ENCODE data around the gene PACRG.

Gene PACRG

DNA sequence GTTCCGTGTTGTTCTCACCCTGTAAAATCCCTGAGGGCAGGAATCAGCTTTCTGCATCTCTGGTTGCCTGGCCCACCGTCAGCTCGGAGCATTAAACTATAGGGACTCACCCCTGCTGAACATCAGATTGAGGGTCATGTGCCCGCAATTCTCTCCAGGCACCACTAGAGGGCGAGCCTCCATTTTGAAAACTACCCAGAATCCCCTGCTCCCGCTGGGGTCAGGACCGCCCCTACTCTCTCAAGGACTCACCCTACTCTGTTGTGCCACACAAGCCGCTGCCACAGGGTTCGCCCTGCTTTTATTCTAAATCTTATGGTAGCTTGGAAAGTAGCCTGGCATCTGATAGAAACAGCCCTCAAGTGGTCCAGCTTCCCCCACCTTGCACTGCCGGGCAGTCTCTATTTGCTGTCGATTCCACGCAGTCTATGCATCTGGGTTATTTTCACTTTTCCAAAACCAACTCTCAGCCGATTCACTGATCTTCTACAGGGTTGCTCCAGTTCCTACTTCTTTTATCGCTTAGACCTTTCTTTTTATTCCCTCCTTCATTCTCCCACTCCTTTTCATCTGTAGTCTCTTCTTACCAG is 442.6 kb downstream of the PACRG start:
- Histone ChIP-seq H3K4me3 (ENCODE audit: low read depth in 1 of 2, low read length in 2 of 2) (no peak overlapping the region), H3K9ac (ENCODE audit: low read length) (no peak overlapping the region), H3K27me3 (ENCODE audit: control insufficient read depth in 1 of 2, insufficient read depth in 2 of 2, low read length in 2 of 2) (no peaks in the 10 kb centered on the region), H3K4me1 (ENCODE audit: insufficient read depth, low read length) (no peaks in the 10 kb centered on the region), H3K36me3 (ENCODE audit: insufficient read depth, low read length) (no peaks in the 10 kb centered on the region), H3K9me3 (ENCODE audit: low read length) (no peaks in the 10 kb centered on the region), H3K27ac (ENCODE audit: low read depth, low read length) (no peak overlapping the region)

GRCh38 chr6:163173741-163174140 is 446.0 kb downstream of the PACRG start:
- Histone ChIP-seq H3K4me1 (ENCODE audit: insufficient read depth, low read length) (no peaks in the 10 kb centered on the region), H3K9ac (ENCODE audit: low read length) (no peak overlapping the region), H3K4me3 (ENCODE audit: low read depth in 1 of 2, low read length in 2 of 2) (no peak overlapping the region), H3K9me3 (ENCODE audit: low read length) (no peaks in the 10 kb centered on the region), H3K36me3 (ENCODE audit: insufficient read depth, low read length) (no peaks in the 10 kb centered on the region), H3K27ac (ENCODE audit: low read depth, low read length) (no peak overlapping the region), H3K27me3 (ENCODE audit: control insufficient read depth in 1 of 2, insufficient read depth in 2 of 2, low read length in 2 of 2) (no peaks in the 10 kb centered on the region)

DNA sequence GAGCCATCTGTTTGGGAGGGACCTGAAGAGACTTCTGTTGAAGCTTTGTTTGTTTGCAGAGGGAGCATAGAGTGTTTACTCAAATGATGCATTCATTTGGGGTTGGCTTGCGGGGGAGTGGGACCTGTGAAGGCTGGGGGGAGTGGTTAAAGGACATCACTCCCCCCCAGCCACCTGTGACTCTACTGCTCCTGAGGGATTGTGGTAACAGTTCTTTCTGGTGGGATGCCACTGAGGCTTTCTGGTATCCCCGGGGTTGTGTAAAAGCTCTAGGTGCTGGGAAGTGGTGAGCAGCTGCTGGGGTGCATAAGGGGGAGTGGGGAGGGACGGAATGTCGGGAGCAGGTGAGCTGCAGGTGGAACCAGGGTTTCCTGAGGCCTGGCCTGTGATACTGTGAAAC is 447.5 kb downstream of the PACRG start:
- Histone ChIP-seq H3K9me3 (ENCODE audit: low read length) (no peaks in the 10 kb centered on the region), H3K27ac (ENCODE audit: low read depth, low read length) (no peak overlapping the region), H3K4me1 (ENCODE audit: insufficient read depth, low read length) (no peaks in the 10 kb centered on the region), H3K36me3 (ENCODE audit: insufficient read depth, low read length) (no peaks in the 10 kb centered on the region), H3K4me3 (ENCODE audit: low read depth in 1 of 2, low read length in 2 of 2) (no peak overlapping the region), H3K27me3 (ENCODE audit: control insufficient read depth in 1 of 2, insufficient read depth in 2 of 2, low read length in 2 of 2) (no peaks in the 10 kb centered on the region), H3K9ac (ENCODE audit: low read length) (no peak overlapping the region)

DNA sequence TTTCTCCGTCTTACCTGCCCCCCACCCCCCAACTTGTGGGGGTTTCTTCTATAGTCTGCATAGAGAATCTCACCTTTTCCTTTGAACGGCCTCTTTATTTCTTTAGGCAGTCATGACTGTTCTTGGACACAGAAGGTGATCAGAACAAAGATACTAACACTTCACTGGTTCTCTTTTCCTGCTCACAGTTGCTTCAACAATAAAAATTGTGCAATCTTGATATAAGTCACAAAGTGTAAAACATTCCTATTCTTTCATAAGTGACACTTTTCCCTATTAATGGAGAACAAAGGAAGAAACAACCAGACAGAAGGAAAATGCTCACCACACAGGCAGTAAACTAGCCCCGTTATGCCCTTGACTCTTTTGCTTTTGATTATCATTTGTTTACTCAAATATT is 448.3 kb downstream of the PACRG start:
- H3K36me3 ChIP-seq (ENCODE audit: insufficient read depth, low read length): no peaks in the 10 kb centered on the region
- no peaks in the 10 kb centered on the region for H3K9me3 ChIP-seq (ENCODE audit: low read length)
- H3K27me3 ChIP-seq (ENCODE audit: control insufficient read depth in 1 of 2, insufficient read depth in 2 of 2, low read length in 2 of 2): no peaks in the 10 kb centered on the region
- no peaks in the 10 kb centered on the region for H3K4me1 ChIP-seq (ENCODE audit: insufficient read depth, low read length)
- no peak overlapping the region for H3K4me3 ChIP-seq (ENCODE audit: low read depth in 1 of 2, low read length in 2 of 2)
- H3K9ac ChIP-seq (ENCODE audit: low read length): no peak overlapping the region
- no peak overlapping the region for H3K27ac ChIP-seq (ENCODE audit: low read depth, low read length)

DNA sequence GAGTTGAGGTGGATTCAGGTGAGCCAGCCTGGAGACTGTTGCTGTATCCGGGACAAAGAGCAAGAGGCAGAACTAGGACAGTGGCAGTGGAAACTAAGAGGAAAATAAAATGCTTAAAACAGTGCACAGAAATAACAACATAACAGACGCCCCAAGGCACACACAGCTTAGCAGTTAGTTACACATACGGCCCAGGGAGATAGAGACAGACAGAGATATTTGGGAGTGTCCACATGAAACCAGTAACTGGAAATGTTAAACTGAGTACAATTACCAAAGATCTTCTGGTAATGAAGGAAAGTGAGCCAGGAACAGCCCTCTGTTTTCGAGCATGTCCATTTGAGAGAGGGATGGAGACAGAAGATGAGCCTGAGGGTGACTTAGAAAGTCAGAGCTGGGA is 449.2 kb downstream of the PACRG start:
- H3K4me1 ChIP-seq (ENCODE audit: insufficient read depth, low read length): no peaks in the 10 kb centered on the region
- H3K9ac ChIP-seq (ENCODE audit: low read length): no peak overlapping the region
- H3K27me3 ChIP-seq (ENCODE audit: control insufficient read depth in 1 of 2, insufficient read depth in 2 of 2, low read length in 2 of 2): no peaks in the 10 kb centered on the region
- H3K4me3 ChIP-seq (ENCODE audit: low read depth in 1 of 2, low read length in 2 of 2): no peak overlapping the region
- no peak overlapping the region for H3K27ac ChIP-seq (ENCODE audit: low read depth, low read length)
- no peaks in the 10 kb centered on the region for H3K9me3 ChIP-seq (ENCODE audit: low read length)
- H3K36me3 ChIP-seq (ENCODE audit: insufficient read depth, low read length): no peaks in the 10 kb centered on the region

DNA sequence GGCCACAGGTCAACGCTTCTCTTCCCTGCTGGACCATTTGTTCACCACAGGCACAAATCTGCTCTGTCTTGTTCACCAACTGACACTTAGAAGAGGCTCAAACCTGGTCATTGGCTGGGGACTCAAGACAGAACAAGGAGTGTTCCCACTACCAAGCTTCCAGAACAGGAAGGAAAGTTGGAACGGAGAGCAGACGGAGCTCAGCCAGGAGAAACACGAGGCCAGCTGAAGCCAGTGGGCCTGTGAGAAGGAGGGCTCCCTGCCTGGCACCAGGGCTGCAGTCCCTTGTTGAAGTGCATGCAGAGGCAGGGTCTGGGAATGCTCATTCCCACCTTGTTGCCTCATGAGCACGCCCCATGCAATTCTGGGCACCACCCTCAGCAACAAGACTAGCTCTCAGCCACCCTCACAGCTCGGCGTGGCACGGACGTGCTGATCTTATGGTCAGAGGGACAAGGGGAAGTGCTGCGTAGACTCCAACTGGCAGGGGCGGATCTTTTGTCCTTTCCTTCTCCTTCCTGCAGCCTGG is 450.2 kb downstream of the PACRG start:
- Histone ChIP-seq H3K9me3 (ENCODE audit: low read length) (no peaks in the 10 kb centered on the region), H3K9ac (ENCODE audit: low read length) (no peak overlapping the region), H3K4me1 (ENCODE audit: insufficient read depth, low read length) (no peaks in the 10 kb centered on the region), H3K27ac (ENCODE audit: low read depth, low read length) (no peak overlapping the region), H3K4me3 (ENCODE audit: low read depth in 1 of 2, low read length in 2 of 2) (no peak overlapping the region), H3K27me3 (ENCODE audit: control insufficient read depth in 1 of 2, insufficient read depth in 2 of 2, low read length in 2 of 2) (no peaks in the 10 kb centered on the region), H3K36me3 (ENCODE audit: insufficient read depth, low read length) (no peaks in the 10 kb centered on the region)

DNA sequence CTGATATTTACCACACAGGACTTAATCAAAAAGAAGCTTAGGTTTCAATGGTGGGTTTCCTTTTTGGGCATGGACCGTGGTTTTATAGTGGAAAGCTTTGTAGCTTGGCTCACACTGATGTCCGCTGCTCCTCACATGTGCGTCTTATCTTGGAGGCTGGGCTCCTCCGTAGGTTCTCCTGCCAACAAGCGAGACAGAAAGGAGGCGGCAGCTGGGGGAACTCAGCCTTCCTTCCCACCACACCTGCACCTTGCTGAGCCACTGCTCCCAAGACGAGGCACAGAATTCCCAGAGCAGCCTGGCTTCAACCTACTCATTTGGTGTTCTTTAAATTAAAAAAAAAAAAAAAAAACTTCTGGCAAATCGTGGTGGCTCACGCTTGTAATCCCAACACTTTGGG is 451.3 kb downstream of the PACRG start:
- H3K4me3 ChIP-seq (ENCODE audit: low read depth in 1 of 2, low read length in 2 of 2): no peak overlapping the region
- no peaks in the 10 kb centered on the region for H3K36me3 ChIP-seq (ENCODE audit: insufficient read depth, low read length)
- H3K27me3 ChIP-seq (ENCODE audit: control insufficient read depth in 1 of 2, insufficient read depth in 2 of 2, low read length in 2 of 2): no peaks in the 10 kb centered on the region
- H3K27ac ChIP-seq (ENCODE audit: low read depth, low read length): no peak overlapping the region
- no peaks in the 10 kb centered on the region for H3K4me1 ChIP-seq (ENCODE audit: insufficient read depth, low read length)
- H3K9ac ChIP-seq (ENCODE audit: low read length): no peak overlapping the region
- no peaks in the 10 kb centered on the region for H3K9me3 ChIP-seq (ENCODE audit: low read length)

DNA sequence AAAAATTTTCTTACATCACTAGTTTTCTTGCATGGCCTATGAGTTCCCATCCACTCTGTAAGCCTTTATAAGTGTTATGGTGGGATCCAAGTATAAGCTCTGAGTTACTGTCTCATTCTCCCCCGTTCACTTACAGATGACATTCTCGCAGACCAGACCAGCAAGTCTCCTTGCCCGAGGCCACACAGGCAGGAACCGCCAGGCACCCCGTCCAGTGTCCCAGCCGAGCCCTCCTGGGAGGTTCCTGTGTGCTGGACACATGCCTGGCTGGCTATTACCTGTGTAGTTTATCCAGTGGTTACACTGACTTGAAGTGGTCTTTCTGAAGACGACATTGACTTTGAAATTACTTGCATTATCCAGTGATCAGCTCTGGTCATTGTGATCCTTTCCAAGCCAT is 451.9 kb downstream of the PACRG start:
- Histone ChIP-seq H3K4me1 (ENCODE audit: insufficient read depth, low read length) (no peaks in the 10 kb centered on the region), H3K9me3 (ENCODE audit: low read length) (no peaks in the 10 kb centered on the region), H3K27ac (ENCODE audit: low read depth, low read length) (no peak overlapping the region), H3K4me3 (ENCODE audit: low read depth in 1 of 2, low read length in 2 of 2) (no peak overlapping the region), H3K27me3 (ENCODE audit: control insufficient read depth in 1 of 2, insufficient read depth in 2 of 2, low read length in 2 of 2) (no peaks in the 10 kb centered on the region), H3K36me3 (ENCODE audit: insufficient read depth, low read length) (no peaks in the 10 kb centered on the region), H3K9ac (ENCODE audit: low read length) (no peak overlapping the region)

- H3K4me3 ChIP-seq (ENCODE audit: low read depth in 1 of 2, low read length in 2 of 2): no peak overlapping the region
- H3K27me3 ChIP-seq (ENCODE audit: control insufficient read depth in 1 of 2, insufficient read depth in 2 of 2, low read length in 2 of 2): no peaks in the 10 kb centered on the region
- no peaks in the 10 kb centered on the region for H3K36me3 ChIP-seq (ENCODE audit: insufficient read depth, low read length)
- no peaks in the 10 kb centered on the region for H3K4me1 ChIP-seq (ENCODE audit: insufficient read depth, low read length)
- H3K27ac ChIP-seq (ENCODE audit: low read depth, low read length): no peak overlapping the region
- H3K9me3 ChIP-seq (ENCODE audit: low read length): no peaks in the 10 kb centered on the region
- no peak overlapping the region for H3K9ac ChIP-seq (ENCODE audit: low read length)
These were observed 453.2 kb downstream of the PACRG start for GRCh38 chr6:163180874-163181541.

DNA sequence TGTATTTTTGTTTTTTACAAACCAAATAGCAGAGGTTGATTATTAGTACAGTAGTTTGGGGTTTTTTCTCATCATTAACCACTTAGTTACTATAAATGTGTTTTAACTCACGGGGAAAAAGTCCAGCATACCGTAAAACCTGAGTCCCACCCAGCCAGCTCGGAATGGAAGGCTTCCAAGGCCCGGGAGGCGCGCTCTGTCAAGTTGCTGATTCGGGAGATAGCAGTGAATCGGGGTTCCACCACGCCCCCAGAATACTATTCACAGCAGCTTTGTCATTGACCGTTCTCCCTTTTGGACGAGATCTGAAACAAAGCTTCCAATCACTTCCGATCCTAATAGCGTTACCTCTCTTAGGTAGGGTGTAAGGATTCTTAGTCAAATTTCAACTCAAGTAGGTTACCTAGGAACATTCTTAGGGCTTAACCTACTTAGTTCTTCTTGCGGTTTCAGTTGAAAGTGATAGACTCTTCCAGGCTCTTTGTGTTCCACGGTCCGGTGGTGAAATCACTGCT is 453.9 kb downstream of the PACRG start:
- no peaks in the 10 kb centered on the region for H3K4me1 ChIP-seq (ENCODE audit: insufficient read depth, low read length)
- H3K9ac ChIP-seq (ENCODE audit: low read length): no peak overlapping the region
- no peaks in the 10 kb centered on the region for H3K9me3 ChIP-seq (ENCODE audit: low read length)
- H3K4me3 ChIP-seq (ENCODE audit: low read depth in 1 of 2, low read length in 2 of 2): no peak overlapping the region
- H3K27ac ChIP-seq (ENCODE audit: low read depth, low read length): no peak overlapping the region
- no peaks in the 10 kb centered on the region for H3K27me3 ChIP-seq (ENCODE audit: control insufficient read depth in 1 of 2, insufficient read depth in 2 of 2, low read length in 2 of 2)
- no peaks in the 10 kb centered on the region for H3K36me3 ChIP-seq (ENCODE audit: insufficient read depth, low read length)

DNA sequence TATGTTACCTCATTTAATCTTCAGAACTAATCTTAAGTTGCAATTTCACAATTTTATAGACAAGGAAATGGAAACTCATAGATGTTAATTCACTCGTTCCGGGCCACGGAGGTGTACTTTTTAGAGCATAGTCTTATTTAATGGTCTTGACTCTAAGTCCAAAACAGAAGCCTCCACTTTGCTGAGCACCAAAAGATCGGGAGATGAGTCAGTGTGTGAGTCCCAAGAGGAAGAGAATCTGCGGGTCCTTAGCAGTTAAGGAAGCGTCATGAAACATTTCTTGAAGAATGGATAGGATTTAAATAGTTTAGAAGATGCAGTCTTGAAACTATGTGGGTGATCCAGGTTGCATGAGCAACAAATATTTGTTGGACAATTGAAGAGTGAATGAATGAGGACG is 454.9 kb downstream of the PACRG start:
- H3K9ac ChIP-seq (ENCODE audit: low read length): no peak overlapping the region
- H3K9me3 ChIP-seq (ENCODE audit: low read length): no peaks in the 10 kb centered on the region
- no peak overlapping the region for H3K4me3 ChIP-seq (ENCODE audit: low read depth in 1 of 2, low read length in 2 of 2)
- no peak overlapping the region for H3K27ac ChIP-seq (ENCODE audit: low read depth, low read length)
- no peaks in the 10 kb centered on the region for H3K36me3 ChIP-seq (ENCODE audit: insufficient read depth, low read length)
- no peaks in the 10 kb centered on the region for H3K27me3 ChIP-seq (ENCODE audit: control insufficient read depth in 1 of 2, insufficient read depth in 2 of 2, low read length in 2 of 2)
- H3K4me1 ChIP-seq (ENCODE audit: insufficient read depth, low read length): no peaks in the 10 kb centered on the region

DNA sequence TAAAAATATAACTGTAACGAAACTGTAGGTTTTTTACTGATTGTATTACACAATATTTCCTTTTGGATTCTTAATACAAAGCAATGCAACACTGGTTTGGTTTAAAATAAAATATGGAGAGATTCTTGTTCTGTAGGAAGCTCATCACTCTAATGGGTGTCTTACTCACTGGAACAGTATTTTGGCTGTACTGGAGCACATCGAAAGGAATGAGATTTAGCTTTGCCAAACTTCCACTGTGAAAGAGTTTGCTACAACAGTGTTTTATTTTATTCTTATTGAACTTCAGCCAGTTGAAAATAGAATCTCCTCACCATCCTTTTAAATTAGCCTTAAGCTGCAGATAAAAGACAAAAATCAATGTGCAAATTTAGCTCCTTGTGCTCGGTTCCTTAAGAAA is 456.0 kb downstream of the PACRG start:
- H3K36me3 ChIP-seq (ENCODE audit: insufficient read depth, low read length): no peaks in the 10 kb centered on the region
- no peaks in the 10 kb centered on the region for H3K9me3 ChIP-seq (ENCODE audit: low read length)

More for the DNA sequence above, 456.0 kb downstream of the PACRG start:
- Histone ChIP-seq H3K4me3 (ENCODE audit: low read depth in 1 of 2, low read length in 2 of 2) (no peak overlapping the region), H3K4me1 (ENCODE audit: insufficient read depth, low read length) (no peaks in the 10 kb centered on the region), H3K9ac (ENCODE audit: low read length) (no peak overlapping the region), H3K27me3 (ENCODE audit: control insufficient read depth in 1 of 2, insufficient read depth in 2 of 2, low read length in 2 of 2) (no peaks in the 10 kb centered on the region), H3K27ac (ENCODE audit: low read depth, low read length) (no peak overlapping the region)

All from muscle layer of colon (tissue), 2 donors.